NB4 (cell line): ENCODE results near the gene PLA2G2C.
A peak's percentile ranks its signal among the peaks of the same experiment; 100 is the strongest.

Experiments
- POLR2A ChIP-seq: IDR thresholded peaks from 2 replicates; pipeline ENCODE4 v1.6.1; 2011; ENCODE audit warnings: mild to moderate bottlenecking; ENCODE audit not compliant: insufficient read length; ENCODE audit errors: extremely low read depth
- TF ChIP-seq, protein P1 (sequence below): IDR thresholded peaks from one replicate; pipeline ENCODE4 v1.5.1; 2012; ENCODE audit warnings: low read depth, low read length
- TF ChIP-seq, protein P2 (sequence below): IDR thresholded peaks from 2 replicates; pipeline ENCODE4 v1.6.1; 2011; ENCODE audit warnings: low read depth, low read length

- TF ChIP-seq, protein P1, sequence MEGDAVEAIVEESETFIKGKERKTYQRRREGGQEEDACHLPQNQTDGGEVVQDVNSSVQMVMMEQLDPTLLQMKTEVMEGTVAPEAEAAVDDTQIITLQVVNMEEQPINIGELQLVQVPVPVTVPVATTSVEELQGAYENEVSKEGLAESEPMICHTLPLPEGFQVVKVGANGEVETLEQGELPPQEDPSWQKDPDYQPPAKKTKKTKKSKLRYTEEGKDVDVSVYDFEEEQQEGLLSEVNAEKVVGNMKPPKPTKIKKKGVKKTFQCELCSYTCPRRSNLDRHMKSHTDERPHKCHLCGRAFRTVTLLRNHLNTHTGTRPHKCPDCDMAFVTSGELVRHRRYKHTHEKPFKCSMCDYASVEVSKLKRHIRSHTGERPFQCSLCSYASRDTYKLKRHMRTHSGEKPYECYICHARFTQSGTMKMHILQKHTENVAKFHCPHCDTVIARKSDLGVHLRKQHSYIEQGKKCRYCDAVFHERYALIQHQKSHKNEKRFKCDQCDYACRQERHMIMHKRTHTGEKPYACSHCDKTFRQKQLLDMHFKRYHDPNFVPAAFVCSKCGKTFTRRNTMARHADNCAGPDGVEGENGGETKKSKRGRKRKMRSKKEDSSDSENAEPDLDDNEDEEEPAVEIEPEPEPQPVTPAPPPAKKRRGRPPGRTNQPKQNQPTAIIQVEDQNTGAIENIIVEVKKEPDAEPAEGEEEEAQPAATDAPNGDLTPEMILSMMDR, result peak; percentile 54
- no peak for TF ChIP-seq POLR2A
- TF ChIP-seq, protein P2, sequence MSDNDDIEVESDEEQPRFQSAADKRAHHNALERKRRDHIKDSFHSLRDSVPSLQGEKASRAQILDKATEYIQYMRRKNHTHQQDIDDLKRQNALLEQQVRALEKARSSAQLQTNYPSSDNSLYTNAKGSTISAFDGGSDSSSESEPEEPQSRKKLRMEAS, result no peak
These were observed 34.3 kb downstream of the PLA2G2C start for GRCh38 chr1:20151906-20152598.
